ENCODE measurements around the gene STAP2. TPM values are rescaled to one million over a fixed set of nuclear protein-coding genes. Genes with fewer than 3 reads are reported as not detected.

STAP2 gene
- total RNA-seq, 1 donor: 9.9 TPM

Other genes with a start within 250 kb of the STAP2 start
- 137 and 180 TPM in 2 replicates for gene MAP2K2, start 214.7 kb downstream of the STAP2 start, total RNA-seq
- not detected in 2 replicates for gene CREB3L3, start 185.2 kb downstream of the STAP2 start, total RNA-seq
- 10.4 and 10.6 TPM in 2 replicates for gene SIRT6, start 156.3 kb downstream of the STAP2 start, total RNA-seq
- gene ANKRD24, start 156.1 kb downstream of the STAP2 start, total RNA-seq: under 0.01 and 0.43 TPM in 2 replicates
- 1.3 TPM in 1 of 2 replicates, not detected in the other for gene EBI3, start 109.3 kb downstream of the STAP2 start, total RNA-seq
- 13.0 and 19.0 TPM in 2 replicates for gene YJU2, start 91.7 kb downstream of the STAP2 start, total RNA-seq
- gene SHD, start 59.6 kb downstream of the STAP2 start, total RNA-seq: not detected in 2 replicates
- gene TMIGD2, start 36.4 kb downstream of the STAP2 start, total RNA-seq: not detected in 2 replicates
- gene FSD1, start 34.2 kb downstream of the STAP2 start, total RNA-seq: 8.6 and 9.3 TPM in 2 replicates
- gene MPND, start 4.7 kb upstream of the STAP2 start, total RNA-seq: 4.3 and 8.1 TPM in 2 replicates
- gene SH3GL1, start 61.7 kb upstream of the STAP2 start, total RNA-seq: 65.2 and 72.5 TPM in 2 replicates
- gene CHAF1A, start 63.8 kb upstream of the STAP2 start, total RNA-seq: 9.9 and 11.6 TPM in 2 replicates
- gene UBXN6, start 119.0 kb upstream of the STAP2 start, total RNA-seq: 104 and 117 TPM in 2 replicates
- 60.9 and 62.2 TPM in 2 replicates for gene HDGFL2, start 133.5 kb upstream of the STAP2 start, total RNA-seq
- gene PLIN4, start 179.7 kb upstream of the STAP2 start, total RNA-seq: 0.32 and 0.43 TPM in 2 replicates
- not detected in 2 replicates for gene PLIN5, start 196.4 kb upstream of the STAP2 start, total RNA-seq
- gene LRG1, start 201.2 kb upstream of the STAP2 start, total RNA-seq: not detected in 2 replicates
- gene SEMA6B, start 220.9 kb upstream of the STAP2 start, total RNA-seq: under 0.01 TPM in 2 replicates